Right lobe of liver (tissue), 4 donors: ENCODE results near the gene UPK3BL1.
"Not testable (repeated sequence)": the region's sequence is repeated elsewhere in the genome, so short reads cannot be mapped to it uniquely, and the experiment has no call there.

Source experiments
- POLR2A ChIP-seq: fragments of 450-650 bp; IDR thresholded peaks from one replicate; pipeline ENCODE4 v1.6.1; 2017; ENCODE audit warnings: antibody characterized with exemption, mild to moderate bottlenecking
- TF ChIP-seq, protein P1 (sequence below), 4 donors: fragments of 200-600 bp in 3 of 4; fragments of 450-650 bp in 1 of 4; IDR thresholded peaks; one replicate each; pipeline versions ENCODE4 v1.5.1 to v1.8.0; 2016 to 2022; ENCODE audit warnings: antibody characterized with exemption in 4 of 4, mild to moderate bottlenecking in 2 of 4
- donor health status: DM: no; HTN: no; CAD: no.
- donor health status: DM: no; HTN: no; CAD: no.
- donor health status: DM: no; HTN: yes; CAD: no.

DNA sequence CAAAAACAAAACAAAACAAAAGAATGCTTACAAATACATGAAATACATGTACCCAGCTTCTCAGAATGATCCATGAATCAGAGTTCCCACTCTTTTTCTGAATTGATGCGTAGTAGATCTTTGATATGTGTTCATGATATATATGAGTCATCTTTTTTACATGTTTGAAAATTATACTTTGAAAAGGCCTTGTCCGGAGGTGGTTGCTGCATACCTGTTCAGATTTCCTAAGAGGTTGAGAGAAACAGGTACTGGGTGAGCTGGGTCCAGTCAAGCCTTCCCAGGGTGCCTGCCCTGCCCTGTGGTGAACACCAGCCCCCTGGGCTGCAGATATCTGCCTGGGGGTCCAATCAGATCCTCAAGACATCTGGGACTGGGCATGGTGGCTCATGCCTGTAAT is 33.0 kb upstream of the UPK3BL1 start:
- TF ChIP-seq, protein P1, sequence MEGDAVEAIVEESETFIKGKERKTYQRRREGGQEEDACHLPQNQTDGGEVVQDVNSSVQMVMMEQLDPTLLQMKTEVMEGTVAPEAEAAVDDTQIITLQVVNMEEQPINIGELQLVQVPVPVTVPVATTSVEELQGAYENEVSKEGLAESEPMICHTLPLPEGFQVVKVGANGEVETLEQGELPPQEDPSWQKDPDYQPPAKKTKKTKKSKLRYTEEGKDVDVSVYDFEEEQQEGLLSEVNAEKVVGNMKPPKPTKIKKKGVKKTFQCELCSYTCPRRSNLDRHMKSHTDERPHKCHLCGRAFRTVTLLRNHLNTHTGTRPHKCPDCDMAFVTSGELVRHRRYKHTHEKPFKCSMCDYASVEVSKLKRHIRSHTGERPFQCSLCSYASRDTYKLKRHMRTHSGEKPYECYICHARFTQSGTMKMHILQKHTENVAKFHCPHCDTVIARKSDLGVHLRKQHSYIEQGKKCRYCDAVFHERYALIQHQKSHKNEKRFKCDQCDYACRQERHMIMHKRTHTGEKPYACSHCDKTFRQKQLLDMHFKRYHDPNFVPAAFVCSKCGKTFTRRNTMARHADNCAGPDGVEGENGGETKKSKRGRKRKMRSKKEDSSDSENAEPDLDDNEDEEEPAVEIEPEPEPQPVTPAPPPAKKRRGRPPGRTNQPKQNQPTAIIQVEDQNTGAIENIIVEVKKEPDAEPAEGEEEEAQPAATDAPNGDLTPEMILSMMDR (IDR thresholded peaks at IDR 0.05) = not testable (repeated sequence)
- TF ChIP-seq POLR2A = not testable (repeated sequence)
